Activated CD8-positive, alpha-beta memory T cell treated with anti-CD3 and anti-CD28 coated beads for 24 hours (primary cell): ENCODE measurements around the gene P2RY6.

ENCODE experiments used
- DNase-seq: peaks from one replicate; pipeline ENCODE4 v3.0.0-alpha.2; 2020

P2RY6 gene

DNA sequence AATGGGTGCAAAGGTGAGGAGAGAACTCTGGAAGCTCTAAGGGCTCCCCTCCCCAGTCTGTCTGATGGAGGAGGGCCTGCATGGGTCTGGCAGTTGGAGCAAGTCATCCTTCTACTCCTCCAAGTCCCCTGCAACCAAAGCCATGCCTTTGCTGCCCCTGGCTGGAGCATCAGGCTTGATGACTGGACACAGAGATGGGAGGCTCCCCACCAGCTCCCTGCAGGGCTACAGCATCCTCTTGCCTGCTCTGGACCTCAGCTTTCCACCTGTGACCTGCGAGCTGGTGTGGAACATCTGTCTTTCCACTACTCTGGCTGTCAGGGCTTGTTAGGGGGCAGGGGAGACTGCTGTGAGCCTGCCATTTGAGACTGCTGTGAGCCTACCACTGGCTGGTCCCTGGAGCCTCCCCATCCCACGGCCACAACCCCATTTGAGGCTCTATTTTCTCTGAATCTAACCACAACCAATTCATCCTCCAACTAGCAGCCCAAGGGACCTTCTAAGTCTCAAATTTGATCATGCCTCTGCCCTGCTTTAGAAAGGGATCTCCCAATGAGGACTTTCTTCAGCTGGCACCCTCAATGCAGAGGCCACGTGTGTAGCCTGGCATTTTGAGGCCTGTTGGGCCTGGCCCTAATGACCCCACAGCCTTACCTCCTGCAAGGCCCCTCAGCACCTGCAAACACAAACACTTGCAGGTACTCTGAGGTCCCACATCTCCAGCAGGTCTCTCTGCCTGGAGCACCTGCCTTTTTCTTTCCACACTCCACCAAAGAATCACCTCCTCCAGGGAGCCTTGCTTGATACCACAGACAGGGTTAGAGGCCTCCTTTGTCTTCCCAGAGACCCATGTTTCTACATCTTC is 9.9 kb downstream of the P2RY6 start:
- DNase-seq: no peak

DNA sequence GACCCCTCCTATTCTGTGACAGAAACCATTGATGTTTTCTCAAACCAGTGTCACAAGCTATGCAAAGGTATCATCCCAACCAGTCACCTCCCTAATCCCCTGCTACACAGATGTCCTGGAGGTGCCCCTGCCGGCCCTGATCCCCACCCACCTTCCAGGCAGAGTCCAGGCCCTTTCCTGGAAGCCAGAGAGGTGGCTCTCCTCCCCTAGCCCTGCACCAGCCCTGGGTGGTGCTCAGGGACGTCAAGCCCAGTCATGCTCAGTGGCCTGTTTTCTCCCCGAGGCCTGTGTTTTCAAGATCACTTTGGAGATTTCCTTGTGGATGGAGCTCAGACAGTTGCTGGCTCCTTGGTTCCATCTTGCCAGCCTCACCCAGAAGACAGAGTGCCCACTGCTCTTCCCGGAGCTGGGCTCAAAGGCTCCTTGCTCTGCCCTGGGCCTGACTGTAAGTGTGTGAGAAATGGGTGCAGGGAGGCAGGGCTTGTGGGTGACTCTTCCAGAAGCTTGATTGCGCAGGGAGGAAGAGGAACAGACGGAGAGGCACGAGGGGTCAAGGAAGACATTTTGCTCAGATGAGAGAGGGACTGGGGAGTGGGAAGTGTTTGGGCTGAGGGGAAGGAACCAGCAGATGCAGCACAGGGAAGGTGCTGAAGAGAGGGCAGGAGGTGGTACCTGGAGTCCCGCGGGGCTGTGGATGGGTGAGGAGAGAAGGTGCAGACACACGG is 11.3 kb downstream of the P2RY6 start:
- no peak for DNase-seq

DNA sequence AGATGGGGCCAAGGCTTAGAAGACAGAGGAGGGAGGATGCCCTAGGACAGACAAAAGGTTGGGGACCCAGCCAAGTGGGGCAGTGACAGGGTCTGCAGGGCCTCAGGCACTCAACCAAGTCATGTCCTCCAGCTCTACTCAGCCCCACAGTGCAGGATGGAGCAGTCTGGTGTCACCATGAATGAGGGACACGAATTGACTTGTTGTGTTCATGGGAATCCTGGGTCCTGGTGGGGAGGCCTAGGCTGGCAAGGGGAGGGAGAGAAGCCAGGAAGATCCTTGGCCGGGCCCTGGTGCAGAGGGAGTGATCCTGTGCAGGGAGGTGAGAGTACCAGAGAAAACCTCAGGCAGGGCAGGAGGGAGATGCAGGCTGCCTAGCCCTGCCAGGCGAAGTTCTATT is 12.0 kb downstream of the P2RY6 start:
- DNase-seq: no peak

DNA sequence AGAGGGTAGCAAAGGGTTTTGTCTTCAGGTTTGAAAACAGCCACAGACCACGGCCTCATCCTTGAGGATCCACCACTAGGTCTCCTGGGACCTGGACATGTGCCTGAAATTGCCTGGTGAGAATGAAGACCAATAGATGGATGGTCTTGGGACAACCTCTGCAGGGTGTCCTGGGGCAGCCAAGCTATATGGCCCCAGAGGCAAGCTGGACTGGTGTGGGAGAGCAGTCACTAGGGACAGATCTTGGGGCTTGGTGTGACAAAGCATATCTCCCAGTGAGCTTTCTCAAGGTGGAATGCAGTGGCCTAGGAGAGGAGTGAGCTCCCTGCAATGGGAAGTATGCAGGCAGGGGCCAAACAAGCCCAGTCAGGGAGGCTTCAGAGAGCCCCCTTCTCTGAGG is 13.6 kb downstream of the P2RY6 start:
- no peak for DNase-seq

DNA sequence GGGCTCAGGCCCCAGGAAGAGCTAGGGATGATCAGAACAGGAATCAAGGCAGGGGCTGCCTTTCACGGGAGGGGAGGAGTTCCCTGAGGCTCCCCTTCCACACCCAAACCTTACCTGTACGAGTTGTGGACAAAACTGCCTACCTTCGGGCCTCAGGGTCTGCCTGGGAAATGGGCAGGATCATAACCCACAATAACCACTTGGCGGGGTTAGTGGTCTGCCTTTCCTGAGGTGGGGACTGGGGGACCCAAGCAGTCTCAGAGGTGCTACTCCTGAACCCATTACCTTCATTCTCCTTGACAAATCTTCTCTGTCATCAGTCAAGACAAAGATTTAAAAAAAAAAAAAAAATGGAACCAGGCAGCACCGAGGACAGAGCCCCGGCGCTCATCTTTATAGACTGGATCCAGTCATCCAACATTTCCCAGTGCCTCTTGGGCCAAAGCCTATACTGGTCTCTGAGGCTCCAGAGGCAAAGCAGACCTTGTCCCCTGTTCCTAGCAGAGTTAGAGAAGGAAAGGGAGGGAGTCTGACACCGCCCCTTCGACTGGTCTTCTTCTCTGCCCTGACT is 14.2 kb downstream of the P2RY6 start:
- no peak for DNase-seq

DNA sequence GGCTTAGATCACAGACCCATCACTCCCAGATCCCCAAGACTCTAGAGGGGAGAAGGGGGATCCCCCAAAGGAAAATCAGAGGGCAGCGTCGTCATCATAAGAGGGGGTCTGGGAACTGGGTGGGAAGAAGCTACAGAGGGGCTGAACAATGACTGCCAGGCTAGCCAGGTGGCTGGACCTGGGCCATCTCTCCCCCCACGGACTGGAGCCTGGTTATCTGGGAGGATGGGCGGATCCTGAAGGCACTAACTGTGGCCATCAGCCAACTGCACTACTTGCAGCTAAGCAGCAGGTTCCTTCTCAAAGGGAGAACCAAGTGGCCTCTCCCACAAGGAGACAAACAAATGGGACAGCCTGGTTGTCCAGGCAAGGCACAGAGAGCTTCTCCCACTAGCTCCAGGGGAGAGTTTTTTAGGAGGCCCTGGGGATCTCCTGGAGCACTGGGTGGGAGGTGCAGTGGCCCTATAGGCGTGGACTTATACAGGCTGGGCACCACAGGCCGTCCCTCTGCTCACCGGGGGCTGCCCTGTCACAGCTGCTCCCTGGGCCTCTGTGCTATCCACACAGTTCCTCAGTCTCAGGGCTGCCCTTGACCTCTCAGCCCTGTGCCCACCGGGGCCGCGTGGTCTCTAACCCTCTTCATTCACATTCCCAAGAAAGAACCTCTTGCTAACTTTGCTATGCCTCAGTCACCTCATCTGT is 15.4 kb downstream of the P2RY6 start:
- DNase-seq: no peak

DNA sequence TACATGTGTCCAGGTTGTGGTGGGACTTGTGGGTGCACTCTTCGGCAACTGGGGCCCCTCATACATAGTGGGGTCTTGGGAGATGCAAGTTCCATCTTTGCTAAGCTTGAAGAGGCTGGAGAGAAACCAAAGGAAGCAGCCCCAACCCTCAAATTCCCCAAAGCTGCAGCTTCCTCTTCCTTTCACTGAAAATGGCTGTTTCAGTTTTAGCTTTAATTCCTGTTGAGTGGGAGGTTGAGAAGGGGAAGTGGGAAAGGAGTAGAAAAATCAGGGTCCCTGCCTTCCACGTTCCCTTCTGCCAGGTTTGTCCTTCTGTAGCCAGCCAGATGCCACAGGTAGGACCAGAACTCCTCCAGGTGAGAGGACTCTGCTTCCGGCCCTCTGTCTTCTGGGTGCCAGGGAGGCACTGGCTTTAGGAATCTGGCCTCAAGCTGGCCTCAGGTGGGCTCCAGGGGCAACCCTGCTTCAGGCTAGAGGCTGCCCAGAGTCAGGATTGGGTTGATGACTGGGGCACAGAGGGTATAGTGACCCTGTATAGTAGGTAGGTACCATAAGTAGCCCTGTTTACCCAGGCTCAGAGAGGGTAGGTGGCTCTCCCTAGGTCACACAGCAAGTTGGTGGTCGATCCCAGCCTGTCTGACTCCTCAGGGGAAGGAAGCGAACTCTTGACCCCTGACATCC is 16.2 kb downstream of the P2RY6 start:
- no peak for DNase-seq

DNA sequence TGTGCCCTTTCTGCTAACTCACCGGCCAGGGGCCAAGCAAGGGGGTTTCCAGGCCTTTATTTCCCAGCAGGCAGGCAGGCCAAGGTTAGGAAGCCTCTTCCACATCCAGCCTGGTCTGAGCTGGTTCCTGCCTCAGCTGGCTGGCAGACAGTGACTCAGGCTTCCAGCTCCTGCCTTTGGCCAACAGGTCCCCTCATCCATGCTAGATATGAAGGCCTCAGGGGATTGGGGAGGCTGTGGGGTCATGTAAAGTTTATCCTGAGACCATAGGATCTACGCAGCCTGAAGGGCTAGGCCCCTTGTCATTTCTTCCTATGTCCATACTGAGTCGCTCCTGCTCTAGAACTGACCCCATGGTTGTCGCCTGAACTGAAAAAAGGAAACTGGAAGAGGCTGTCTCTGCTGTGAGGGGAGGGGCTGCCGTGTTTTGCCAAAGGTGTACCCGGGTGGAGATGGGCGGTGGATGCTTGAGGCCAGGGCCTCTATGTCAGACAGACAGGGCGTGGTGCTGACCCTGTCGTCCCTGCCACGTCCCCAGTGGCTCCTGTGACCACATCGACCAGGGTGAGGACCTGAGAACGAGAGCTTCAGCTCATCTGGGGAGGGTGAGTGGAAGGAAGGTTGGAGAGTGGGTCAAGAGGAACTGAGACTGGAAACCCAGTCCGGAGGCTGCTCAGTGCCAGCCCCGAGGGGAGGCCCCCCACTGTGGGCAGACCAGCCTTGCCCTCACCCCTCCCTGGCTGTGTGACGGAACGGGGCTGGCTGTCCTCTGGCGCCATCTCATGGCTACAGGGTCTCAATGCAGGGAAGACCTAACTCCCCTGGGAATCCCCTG is 17.0 kb downstream of the P2RY6 start:
- peak; percentile 76 for DNase-seq

DNA sequence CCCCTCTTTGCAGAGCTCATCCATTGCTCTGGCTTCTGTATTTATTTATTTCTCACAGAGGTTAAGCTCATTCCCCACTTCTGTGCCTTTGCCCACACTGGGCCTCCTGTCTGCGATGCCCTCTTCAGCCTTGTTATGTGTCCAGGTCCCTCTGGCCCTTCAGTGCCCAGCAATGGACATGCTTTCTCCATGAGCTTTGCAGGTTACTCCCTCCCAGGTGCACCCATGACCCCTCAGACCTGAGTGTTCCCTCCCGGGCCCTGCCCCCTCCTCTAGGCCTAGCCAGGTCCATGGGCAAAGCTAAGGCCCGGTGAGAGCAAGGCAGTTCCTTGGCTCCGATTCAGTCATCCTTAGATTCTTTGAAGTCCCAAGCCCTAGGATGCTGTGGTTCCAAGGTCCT is 18.4 kb downstream of the P2RY6 start:
- DNase-seq: no peak

DNA sequence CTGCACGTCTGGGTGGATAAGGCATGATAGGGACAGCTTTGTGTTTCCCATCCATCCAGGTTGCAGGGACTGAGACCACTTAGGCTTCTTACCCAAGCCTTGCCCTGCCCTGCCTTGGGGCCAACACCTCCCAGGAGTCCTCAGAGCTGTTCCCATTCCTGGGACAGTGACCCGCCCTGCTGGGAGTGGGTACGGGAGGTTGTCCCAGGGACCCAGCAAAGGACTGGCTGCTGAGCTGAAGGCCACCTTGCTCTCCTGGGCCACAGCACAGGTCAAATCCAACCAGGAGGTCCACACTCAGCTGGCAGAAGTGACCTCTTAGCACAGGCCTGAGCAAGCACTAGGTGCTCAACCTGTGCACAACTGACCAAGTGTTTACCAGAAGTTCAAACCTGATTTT is 19.1 kb downstream of the P2RY6 start:
- no peak for DNase-seq

DNA sequence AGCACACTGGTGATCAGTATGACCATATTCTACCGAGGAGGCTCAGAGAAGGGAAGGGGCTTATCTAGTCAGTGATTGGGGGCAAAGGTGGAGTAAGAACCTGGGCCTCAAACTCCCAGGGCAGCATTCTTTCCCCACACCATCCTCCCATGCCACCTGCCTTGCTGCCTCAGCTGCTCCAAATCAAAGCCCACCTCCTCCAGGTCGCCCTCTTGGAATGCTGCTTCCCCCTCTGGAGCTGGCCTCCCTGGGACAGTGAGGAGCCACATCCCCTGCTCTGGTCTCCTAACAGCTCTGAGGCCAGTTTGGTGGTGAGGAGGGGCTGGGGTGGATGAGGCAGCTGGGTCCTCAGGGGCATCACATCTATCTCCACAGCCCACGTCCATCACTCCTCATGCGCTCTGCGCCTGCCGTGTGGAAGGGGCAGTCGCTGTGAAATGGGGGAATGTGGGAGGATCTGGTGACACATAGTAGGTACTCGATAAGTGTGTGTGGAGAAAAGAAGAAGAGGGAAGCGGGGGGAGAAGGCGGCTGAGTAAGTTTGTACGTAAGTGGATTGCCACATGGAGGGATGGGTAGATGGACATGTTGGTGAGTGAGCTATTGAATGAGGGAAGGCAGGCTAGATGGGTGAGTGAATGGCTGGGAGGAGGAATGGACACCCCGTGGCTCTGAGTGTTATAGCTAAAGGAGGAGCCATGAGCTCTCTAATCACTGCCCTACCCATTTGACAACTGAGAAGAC is 19.8 kb downstream of the P2RY6 start:
- DNase-seq: no peak

DNA sequence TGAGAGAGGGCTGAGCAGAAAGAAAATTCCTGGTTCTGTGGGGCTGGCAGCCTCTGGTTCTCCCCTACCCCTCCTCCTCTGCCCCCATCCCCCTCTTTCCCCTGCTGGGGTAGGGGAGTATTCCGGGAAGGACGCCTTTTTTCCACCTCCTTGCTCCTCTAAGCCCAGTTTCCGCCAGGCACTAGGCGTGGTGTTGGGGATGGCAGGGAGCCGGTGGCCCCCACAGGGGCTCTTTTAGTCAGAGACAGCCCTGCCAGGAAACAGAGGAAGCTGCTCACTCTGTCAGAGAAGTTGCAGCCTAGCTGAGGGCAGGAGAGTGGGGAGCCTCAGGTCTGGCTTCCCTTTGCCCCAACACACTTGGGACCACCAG is 20.4 kb downstream of the P2RY6 start:
- no peak for DNase-seq

DNA sequence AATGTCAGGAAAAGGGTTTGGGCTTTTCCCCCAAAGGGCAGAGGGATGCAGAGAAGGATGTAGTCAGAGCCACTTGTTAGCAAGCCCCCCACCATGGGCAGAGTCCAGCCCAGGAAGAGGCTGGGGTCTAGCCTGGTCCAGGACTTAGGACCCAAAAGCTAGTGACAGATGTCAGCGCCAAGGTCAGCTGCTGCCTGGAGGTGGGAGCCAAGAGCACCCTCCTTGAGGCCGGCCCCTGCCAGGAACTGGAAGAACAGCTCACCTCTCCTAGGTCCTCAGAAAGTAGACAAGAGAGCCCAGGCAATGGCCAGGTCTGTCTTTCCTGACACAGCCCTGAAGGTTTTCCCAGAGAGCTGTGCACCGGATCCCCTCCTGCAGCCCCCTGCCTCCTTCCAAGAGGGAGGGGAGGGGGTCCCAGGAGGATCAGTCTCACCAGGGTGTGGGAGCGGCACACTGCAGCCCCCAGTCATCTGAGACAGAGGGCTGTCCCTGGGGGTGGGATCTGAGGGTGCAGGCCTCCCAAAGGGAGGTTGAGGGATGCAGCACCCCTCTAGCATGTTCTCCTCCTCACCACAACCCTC is 21.3 kb downstream of the P2RY6 start:
- no peak for DNase-seq

DNA sequence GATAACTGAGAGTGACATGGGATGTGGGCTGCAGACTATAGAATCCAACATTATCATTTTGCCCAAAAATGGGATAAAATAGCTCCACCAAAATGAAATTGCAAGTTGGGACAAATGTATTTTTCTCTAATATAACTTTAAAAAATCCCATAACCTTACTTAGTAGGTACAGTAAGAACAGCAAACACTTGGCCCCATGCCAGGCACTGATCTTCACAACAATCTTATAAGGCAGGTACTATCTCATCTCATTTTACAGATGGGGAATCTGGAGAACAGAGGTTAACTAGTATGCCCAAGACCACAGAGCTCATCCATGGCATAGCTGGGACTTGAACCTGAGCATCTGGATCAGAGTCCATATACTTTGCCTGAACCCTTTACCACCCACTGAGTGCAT is 22.5 kb downstream of the P2RY6 start:
- DNase-seq: no peak

DNA sequence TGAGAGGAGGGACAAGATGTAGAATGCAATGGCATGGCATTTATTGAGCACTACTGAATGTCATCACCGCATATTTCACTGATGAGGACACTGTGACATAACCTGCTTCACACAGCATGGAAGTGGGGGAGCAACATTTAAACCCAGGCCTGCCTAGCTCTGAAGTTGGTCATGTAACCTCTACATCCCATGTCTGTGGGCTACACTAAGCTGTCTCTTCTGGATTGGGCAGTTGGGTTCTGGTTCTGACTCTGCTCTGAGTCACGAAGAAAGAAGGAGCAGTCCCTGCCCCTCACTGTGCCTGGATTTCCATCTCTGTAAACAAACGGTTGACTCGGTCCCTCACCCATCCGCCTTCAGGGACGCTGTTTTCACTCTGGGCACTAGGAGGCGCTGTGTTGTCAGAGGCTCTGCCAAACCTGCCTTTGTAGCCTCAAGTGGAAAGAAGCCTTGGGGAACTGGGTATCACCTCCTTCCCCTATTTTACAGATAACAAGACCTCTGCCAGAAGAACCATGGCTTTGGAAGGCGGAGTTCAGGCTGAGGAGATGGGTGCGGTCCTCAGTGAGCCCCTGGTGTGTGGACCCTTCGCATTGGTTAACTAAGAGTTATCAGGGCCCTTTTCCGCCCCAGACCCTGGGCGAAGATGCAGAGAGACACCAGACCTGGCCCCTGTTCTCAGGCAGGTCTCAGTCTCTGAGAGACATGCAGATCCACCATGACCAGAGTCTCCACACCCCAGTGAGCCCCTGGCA is 23.3 kb downstream of the P2RY6 start:
- DNase-seq: peak; percentile 91

DNA sequence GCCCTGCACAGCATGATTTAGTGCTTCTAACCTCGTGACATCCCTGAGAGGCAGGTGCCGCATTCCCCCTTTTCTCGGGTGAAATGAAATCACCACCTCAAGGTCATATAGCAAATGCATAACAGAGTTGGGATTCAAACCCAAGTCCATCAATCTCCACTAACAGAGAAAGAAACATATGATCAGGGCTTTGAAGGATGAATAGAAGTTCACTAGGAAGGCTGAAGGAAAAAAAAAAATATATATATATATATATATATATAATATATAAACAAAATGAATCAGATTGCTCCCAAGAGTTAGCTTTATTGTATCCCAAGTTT is 23.8 kb downstream of the P2RY6 start:
- no peak for DNase-seq

DNA sequence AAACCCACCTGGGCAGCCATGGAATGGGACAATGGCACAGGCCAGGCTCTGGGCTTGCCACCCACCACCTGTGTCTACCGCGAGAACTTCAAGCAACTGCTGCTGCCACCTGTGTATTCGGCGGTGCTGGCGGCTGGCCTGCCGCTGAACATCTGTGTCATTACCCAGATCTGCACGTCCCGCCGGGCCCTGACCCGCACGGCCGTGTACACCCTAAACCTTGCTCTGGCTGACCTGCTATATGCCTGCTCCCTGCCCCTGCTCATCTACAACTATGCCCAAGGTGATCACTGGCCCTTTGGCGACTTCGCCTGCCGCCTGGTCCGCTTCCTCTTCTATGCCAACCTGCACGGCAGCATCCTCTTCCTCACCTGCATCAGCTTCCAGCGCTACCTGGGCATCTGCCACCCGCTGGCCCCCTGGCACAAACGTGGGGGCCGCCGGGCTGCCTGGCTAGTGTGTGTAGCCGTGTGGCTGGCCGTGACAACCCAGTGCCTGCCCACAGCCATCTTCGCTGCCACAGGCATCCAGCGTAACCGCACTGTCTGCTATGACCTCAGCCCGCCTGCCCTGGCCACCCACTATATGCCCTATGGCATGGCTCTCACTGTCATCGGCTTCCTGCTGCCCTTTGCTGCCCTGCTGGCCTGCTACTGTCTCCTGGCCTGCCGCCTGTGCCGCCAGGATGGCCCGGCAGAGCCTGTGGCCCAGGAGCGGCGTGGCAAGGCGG is 24.5 kb downstream of the P2RY6 start:
- DNase-seq: no peak

DNA sequence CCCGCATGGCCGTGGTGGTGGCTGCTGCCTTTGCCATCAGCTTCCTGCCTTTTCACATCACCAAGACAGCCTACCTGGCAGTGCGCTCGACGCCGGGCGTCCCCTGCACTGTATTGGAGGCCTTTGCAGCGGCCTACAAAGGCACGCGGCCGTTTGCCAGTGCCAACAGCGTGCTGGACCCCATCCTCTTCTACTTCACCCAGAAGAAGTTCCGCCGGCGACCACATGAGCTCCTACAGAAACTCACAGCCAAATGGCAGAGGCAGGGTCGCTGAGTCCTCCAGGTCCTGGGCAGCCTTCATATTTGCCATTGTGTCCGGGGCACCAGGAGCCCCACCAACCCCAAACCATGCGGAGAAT is 25.1 kb downstream of the P2RY6 start:
- DNase-seq: no peak

DNA sequence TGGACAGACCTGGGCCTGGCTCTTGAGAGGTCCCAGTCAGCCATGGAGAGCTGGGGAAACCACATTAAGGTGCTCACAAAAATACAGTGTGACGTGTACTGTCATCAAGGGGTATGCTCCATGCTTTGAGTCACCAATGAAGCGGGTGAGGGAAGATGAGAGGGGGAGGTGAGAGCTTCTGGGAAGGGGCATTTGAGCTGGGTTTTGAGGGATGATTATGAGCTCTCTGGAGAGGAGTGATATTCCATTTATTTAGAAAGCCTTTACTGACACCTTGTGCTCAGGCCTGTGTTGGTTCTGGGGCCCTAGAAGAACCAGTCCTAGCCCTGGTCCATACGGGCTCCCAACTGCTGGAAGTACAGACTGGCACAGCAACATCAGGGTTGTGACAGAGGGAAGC is 25.6 kb downstream of the P2RY6 start:
- DNase-seq: no peak

DNA sequence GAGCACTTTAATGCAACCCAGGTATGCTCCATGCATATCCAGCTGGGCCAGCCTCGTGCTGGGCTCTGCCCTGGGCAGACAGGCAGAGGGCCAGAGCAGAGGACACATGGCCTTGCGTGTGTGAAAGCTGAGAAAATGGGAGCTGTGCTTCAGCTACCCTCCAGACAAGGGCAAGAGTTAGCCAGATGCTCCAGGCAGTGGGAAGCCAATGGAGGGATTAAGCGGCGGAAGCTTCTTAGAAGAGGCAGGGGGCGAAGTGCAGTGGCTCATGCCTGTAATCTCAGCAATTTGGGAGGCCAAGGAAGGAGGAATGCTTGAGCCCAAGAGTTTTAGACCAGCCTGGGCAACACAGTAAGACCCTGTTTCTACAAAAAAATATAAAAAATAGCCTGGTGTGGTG is 26.1 kb downstream of the P2RY6 start:
- no peak for DNase-seq
